HT1080 (cell line): ENCODE data around the gene PDE11A. TPM values are rescaled to one million over a fixed set of nuclear protein-coding genes. Genes with fewer than 3 reads are reported as not detected.
"Not testable (repeated sequence)": the region's sequence is repeated elsewhere in the genome, so short reads cannot be mapped to it uniquely, and the experiment has no call there.

Experiments used
- DNase-seq: peaks from one replicate; pipeline ENCODE4 v3.0.0-alpha.2; 2015; ENCODE audit warnings: low read depth
- total RNA-seq: library from RNA; depleted of rRNA; stranded (reverse); fragments of >200 nt; shearing (Covaris generic); gene quantifications from 2 replicates; pipeline ENCODE4 v1.2.3, GENCODE V29; 2014

PDE11A gene
- total RNA-seq, 1 experiment from 2014 or later: 0.42 TPM

- DNase-seq: no peak
Observed at GRCh38 chr2:177883177-177883576, 189.4 kb downstream of the PDE11A start.

GRCh38 chr2:177882501-177882900, 190.1 kb downstream of the PDE11A start:
- no peak for DNase-seq

GRCh38 chr2:177881921-177882320, 190.7 kb downstream of the PDE11A start:
- DNase-seq: no peak

- DNase-seq: peak; percentile 52
Observed at GRCh38 chr2:177881008-177881747, 191.4 kb downstream of the PDE11A start.

GRCh38 chr2:177880285-177880684, 192.3 kb downstream of the PDE11A start:
- no peak for DNase-seq

- DNase-seq: no peak
Observed at GRCh38 chr2:177876950-177877349, 195.6 kb downstream of the PDE11A start.

- no peak for DNase-seq
Observed at GRCh38 chr2:177874686-177875085, 197.9 kb downstream of the PDE11A start.

- DNase-seq: no peak
Observed at GRCh38 chr2:177873915-177874314, 198.7 kb downstream of the PDE11A start.

GRCh38 chr2:177872286-177872685, 200.3 kb downstream of the PDE11A start:
- DNase-seq: no peak

- DNase-seq: no peak
Observed at GRCh38 chr2:177869912-177870311, 202.7 kb downstream of the PDE11A start.

- no peak for DNase-seq
Observed at GRCh38 chr2:177869209-177869608, 203.4 kb downstream of the PDE11A start.

GRCh38 chr2:177868806-177869205, 203.8 kb downstream of the PDE11A start:
- no peak for DNase-seq

GRCh38 chr2:177857538-177857937, 215.0 kb downstream of the PDE11A start:
- DNase-seq: no peak

GRCh38 chr2:177852389-177852788, 220.2 kb downstream of the PDE11A start:
- DNase-seq: no peak

GRCh38 chr2:177843188-177843587, 229.4 kb downstream of the PDE11A start:
- no peak for DNase-seq

- no peak for DNase-seq
Observed at GRCh38 chr2:177842243-177842642, 230.3 kb downstream of the PDE11A start.

- DNase-seq: not testable (repeated sequence)
Observed at GRCh38 chr2:177835418-177836204, 237.0 kb downstream of the PDE11A start.

- no peak for DNase-seq
Observed at GRCh38 chr2:177832611-177833433, 239.8 kb downstream of the PDE11A start.

GRCh38 chr2:177830881-177831386, 241.6 kb downstream of the PDE11A start:
- no peak for DNase-seq

- no peak for DNase-seq
Observed at GRCh38 chr2:177828557-177828956, 244.0 kb downstream of the PDE11A start.

- DNase-seq: no peak
Observed at GRCh38 chr2:177826897-177827296, 245.7 kb downstream of the PDE11A start.

GRCh38 chr2:177822941-177823340, 249.6 kb downstream of the PDE11A start:
- DNase-seq: no peak
